ENCODE data around the gene FBLN2.

FBLN2 gene

GRCh38 chr3:13671482-13672233, 122.7 kb downstream of the FBLN2 start:
- H3K4me3 ChIP-seq (ENCODE audit: low read depth, low read length), result no peak overlapping the region
- no peak for TF ChIP-seq CTCF (IDR thresholded peaks at IDR 0.05; ENCODE audit: low read depth, low read length)

GRCh38 chr3:13673207-13673606, 124.3 kb downstream of the FBLN2 start:
- TF ChIP-seq CTCF (IDR thresholded peaks at IDR 0.05; ENCODE audit: low read depth, low read length), result peak; percentile 11; the same call in 1 of the 2 replicates
- no peak overlapping the region for H3K4me3 ChIP-seq (ENCODE audit: low read depth, low read length)

- H3K4me3 ChIP-seq (ENCODE audit: low read depth, low read length), result no peak overlapping the region
- no peak for TF ChIP-seq CTCF (IDR thresholded peaks at IDR 0.05; ENCODE audit: low read depth, low read length)
Measured at GRCh38 chr3:13674538-13675185, 125.7 kb downstream of the FBLN2 start.

GRCh38 chr3:13676356-13677017, 127.6 kb downstream of the FBLN2 start:
- TF ChIP-seq CTCF (IDR thresholded peaks at IDR 0.05; ENCODE audit: low read depth, low read length), result no peak
- no peak overlapping the region for H3K4me3 ChIP-seq (ENCODE audit: low read depth, low read length)

- H3K4me3 ChIP-seq (ENCODE audit: low read depth, low read length), result no peak overlapping the region
- TF ChIP-seq CTCF (IDR thresholded peaks at IDR 0.05; ENCODE audit: low read depth, low read length), result no peak
Measured at GRCh38 chr3:13677272-13677671, 128.3 kb downstream of the FBLN2 start.

- TF ChIP-seq CTCF (IDR thresholded peaks at IDR 0.05; ENCODE audit: low read depth, low read length), result no peak
- no peak overlapping the region for H3K4me3 ChIP-seq (ENCODE audit: low read depth, low read length)
Measured at GRCh38 chr3:13681931-13682330, 133.0 kb downstream of the FBLN2 start.
